Activated T-cell treated with anti-CD3 and anti-CD28 coated beads for 24 hours (primary cell): ENCODE results near the gene CD74.

ENCODE experiments used
- DNase-seq: peaks from one replicate; pipeline ENCODE4 v3.0.0-alpha.2; 2020; ENCODE audit warnings: low read depth

Gene CD74

GRCh38 chr5:150358261-150359095, 54.2 kb downstream of the CD74 start:
- DNase-seq: no peak

GRCh38 chr5:150357326-150358260, 55.1 kb downstream of the CD74 start, which contains the start of gene TCOF1:
Gene TCOF1, plus strand, starts transcription at chr5:150357697. Its CDS starts 50 bp downstream, at chr5:150357747.
- DNase-seq: peak; percentile 98

DNA sequence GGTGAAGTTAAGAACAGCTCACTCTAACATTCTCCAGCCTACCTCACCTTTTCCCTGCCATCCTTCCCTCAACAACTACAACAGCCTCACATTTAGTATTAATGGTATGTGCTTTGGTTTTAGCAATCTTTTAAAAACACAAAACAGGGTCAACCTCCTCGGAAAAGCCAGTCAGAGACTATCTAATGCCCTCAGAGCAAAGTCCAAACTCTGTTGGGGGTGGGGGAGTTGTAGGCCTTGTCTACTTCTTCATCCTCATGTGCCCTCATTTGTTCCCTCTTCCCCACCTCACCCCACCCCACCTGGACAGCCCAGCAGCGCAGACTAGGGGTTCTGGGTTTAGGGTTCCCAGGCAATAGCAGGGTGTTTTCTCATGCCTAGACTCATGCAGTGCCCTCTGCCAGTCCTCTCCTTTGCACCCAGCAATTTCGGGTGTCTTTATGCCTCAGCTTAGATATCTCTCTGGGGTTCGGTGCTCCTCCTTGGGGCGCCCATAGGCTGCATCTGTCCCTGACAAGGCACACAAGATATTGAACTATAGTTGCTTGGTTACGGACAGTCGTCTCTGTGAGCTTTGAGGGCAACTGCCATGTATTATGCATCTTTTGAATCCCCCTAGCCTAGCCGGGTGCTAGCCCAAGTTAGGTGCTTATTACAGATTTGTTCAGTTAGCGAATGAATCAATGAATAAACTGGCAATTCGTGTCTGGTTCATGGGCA, 56.0 kb downstream of the CD74 start:
- no peak for DNase-seq

DNA sequence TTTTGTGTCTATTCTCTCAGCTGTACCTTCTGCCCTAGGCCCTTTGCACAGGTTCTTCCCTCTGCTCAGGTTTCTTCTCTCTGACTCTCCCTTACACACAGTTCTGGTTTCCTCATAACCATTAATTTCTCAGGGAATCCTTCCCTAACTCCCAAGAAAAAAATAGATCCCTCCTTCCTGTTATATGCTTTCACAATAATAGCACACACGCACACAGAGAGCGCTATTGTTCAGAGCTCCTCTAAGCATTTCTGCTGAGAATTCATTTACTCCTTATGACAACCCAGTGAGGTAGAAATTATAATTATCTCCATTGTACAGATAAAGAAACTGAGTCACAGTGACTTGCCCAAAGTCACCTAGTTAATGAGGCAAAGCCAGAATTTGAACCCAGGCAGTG, 56.9 kb downstream of the CD74 start:
- no peak for DNase-seq

DNA sequence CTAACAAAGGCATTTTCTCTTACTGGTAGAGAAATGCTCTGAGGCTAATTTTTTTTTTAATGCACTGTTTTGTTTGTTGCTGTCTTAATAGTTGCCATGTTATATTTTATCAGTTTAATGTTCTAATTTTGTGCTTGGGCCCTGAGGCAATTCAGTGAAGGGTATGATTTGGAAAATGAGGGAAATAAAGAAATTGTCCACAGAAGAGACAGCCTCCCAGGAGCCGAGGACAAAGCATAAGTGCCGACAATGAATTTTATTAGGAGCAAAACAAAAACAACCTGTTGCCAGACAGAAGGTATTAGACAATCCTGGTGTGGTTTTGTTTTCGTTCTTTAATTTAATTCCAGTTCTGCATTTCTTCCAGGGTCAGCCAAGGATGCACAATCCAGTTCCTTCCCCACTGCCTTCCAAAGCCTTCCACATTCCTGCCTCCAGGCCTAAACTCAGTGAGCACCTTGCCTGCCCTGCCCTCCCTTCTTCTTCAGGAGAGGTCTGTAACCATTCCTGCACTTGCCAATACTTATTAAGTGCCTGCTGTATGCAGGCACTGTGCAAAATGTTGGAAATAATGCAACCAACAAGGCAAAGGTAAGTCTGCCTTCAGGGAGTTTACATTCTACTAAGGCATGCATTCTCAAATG, 59.6 kb downstream of the CD74 start:
- no peak for DNase-seq

DNA sequence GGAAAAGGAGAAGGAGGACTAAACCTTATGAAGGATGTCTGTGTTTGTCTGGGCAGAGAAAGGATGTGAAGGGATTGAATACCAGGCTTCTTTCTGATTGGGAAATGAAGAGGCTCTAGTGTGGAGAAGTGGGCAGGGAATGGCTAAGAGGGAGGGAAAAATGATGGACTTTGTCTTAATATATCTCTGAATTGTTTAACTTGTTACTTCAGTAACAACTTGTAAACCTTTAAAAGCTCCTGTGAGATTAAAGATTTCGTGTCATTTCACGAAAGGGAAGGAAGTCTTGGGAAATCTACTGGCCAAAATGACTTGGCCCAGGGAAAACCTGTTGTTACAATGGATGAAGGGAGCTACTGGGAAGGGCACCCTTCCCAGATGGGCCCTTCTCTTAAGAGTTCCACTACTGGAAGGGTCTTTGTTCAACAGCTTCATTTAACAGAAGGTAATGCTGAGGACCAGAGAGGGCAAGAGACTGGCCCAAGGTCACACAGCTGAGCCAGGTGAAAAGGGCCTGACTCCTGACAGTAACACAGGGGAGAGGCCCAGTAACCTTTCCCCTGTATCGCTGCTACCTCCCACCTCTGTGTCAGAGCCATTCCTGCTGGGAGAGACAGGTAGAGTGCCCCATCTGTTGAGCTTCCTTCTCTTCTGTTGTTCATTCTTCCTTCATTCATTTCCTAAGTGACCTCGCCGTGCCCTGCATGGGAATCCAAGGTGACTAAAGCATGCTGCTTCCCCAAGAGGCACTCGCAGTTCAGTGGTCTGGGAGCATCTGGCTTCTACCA, 60.3 kb downstream of the CD74 start:
- no peak for DNase-seq
